Activated CD8-positive, alpha-beta memory T cell treated with anti-CD3 and anti-CD28 coated beads, Interleukin-2, amount 50 U/mL, for 1 hour (primary cell): ENCODE measurements around the gene GABRD.

Source experiments
- DNase-seq: peaks from one replicate; pipeline ENCODE4 v3.0.0-alpha.2; 2020; ENCODE audit errors: extremely low read depth

GABRD gene

GRCh38 chr1:2018217-2019171, 651 bp upstream of the GABRD start:
- DNase-seq, result no peak

- DNase-seq, result no peak
These were observed 595 bp downstream of the GABRD start for GRCh38 chr1:2019571-2020309.

DNA sequence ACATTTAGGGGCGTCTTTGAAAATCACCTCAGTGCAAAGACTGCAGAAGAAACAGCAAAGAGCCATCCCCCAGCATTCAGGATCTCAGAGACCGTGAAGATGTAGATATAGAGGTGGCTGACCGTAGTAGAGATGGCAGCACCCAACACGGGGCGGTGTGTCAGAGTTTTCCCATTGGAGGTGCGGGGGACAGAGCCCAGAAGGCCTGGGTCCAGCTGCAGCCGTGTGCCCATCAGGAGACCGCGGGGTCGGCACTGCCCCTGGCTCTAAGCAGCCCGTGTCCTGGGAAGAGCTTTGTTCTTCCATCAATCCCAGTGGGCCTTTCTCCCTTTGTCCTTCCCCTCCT, 1.1 kb downstream of the GABRD start:
- DNase-seq, result no peak

GRCh38 chr1:2021550-2021949, 2.4 kb downstream of the GABRD start:
- DNase-seq, result no peak

DNA sequence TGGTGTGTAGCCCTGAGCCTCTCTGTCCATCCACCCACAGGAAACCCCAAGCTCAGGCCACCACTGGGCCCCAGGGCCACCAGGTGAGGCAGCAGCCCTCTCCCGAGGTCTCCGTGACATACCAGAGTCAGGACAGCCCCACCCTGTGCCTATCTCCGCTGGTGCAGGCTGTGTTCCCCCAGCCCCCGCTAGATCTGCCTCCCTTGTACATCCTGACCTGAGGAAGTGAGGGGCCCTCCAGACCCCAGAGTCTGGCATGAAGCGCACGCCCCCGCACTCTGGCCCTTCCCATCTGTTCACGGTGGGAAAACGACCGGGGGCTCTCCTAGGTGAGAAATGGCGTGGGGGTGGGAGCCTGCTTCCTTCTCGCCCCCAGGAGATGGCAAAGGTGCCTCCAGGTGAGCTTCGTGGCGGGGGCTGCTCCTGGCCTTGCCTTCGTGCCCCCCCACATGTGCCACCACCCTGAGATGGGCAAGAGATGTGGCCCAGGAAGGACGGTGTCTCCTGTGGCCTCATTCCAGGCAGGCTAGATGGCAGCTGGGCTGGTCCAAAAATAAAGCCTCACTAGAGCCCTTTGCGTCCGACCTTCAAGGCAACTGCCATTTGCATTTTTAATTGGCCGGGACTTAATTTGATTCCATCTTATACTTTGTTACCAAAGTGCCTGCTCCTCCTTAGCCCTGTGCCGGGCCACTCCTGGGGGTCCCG, 3.1 kb downstream of the GABRD start:
- DNase-seq, result no peak

DNA sequence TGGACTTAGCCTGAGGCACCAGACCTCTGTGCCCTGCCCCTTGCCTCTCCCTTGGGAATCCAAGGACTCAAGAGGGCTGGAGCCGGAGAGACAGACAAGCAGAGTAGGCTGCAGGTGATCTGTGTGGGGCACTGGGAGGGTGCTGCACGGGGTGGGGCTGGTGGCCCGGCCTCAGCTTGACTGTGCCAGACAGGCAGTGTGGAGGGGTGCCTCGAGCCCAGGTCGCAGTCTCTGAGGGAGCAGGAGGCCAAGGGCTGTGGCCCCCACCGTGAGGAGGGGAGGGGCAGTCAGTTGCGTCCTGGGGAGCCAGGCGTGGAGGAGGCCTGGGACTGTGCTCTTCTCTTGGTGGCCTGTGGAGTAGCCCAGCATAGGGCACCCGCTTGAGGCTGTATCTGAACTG, 4.0 kb downstream of the GABRD start:
- DNase-seq, result no peak

DNA sequence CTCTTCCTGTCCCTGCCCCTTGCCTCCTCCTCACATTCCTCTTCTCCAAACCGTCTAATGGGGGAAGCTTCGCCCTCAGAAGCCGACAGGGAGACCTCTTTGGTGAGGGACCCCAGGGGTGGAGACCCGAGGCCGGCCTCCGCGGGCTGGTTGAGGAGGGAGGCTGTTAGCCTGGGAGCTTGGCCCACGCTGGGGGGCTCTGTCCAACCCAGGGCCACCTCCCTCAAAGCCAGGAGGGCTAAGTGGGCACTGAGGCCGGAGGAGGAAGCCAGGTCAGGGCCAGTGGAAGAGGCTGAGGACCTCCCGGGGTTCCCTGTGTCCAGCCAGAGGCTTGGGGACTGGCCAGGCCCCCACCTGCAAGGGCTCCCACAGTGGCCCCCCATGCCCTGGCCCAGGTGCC, 5.3 kb downstream of the GABRD start:
- DNase-seq, result no peak

DNA sequence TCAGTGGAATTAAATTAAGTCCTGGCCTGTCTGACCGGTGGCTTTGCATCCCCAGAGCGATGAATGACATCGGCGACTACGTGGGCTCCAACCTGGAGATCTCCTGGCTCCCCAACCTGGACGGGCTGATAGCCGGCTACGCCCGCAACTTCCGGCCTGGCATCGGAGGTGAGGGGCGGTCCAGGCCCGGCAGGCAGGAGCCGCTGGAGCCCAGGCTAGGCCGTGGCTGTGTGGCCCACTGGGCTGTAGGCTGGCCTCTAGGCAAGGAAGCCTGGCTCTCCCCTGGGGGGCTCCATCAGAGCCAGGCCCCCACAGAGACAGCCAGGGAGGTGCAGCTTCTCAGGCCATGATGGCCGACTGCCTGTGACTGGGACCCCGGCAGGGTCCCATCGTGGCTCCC, 5.7 kb downstream of the GABRD start:
- DNase-seq, result no peak

- DNase-seq, result no peak
These were observed 6.4 kb downstream of the GABRD start for GRCh38 chr1:2025491-2025981.

- DNase-seq, result no peak
These were observed 8.9 kb downstream of the GABRD start for GRCh38 chr1:2027961-2028583.

- DNase-seq, result no peak
These were observed 9.9 kb downstream of the GABRD start for GRCh38 chr1:2028870-2029560.

DNA sequence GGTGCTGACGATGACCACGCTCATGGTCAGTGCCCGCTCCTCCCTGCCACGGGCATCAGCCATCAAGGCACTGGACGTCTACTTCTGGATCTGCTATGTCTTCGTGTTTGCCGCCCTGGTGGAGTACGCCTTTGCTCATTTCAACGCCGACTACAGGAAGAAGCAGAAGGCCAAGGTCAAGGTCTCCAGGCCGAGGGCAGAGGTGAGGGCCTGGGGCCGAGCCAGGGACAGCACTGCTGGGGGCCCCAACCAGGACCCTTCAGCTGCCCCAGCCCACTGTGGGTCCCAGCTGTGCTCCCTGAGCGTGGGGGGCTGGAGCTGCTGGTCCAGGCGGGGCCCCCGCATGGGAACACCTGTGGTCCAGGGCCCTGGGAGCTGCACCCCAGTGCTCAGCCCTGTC, 10.4 kb downstream of the GABRD start:
- no peak for DNase-seq

DNA sequence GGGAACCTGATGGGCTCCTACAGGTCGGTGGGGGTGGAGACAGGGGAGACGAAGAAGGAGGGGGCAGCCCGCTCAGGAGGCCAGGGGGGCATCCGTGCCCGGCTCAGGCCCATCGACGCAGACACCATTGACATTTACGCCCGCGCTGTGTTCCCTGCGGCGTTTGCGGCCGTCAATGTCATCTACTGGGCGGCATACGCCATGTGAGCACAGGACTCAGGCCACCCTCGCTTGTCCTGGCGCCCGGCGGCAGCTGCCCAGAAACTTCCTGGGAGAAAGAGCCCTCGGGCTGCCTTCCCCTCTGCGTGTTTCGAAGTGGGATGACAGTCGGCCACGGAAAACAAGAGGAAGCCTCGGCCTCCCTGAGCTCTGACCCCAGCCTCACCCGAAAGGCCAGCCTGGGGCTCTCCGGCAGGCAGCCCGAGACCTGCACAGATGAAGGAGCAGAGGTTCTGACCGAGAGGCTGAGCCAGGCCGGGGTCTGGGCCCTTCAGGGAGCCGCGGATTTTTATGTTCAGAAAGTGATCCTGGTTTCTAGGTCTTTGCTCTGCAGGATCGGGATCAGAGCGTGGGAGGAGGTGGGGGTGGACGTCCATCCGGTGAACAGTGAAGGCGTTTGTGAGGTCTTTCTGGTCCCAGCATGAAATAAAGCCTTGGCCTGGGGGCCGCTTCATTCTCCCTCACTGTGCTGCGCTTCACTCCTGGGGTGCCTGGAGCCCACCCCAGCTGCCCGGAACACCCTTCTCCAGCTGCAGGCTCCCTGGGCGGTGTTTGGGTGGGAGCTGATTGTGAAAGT, 11.1 kb downstream of the GABRD start:
- no peak for DNase-seq

DNA sequence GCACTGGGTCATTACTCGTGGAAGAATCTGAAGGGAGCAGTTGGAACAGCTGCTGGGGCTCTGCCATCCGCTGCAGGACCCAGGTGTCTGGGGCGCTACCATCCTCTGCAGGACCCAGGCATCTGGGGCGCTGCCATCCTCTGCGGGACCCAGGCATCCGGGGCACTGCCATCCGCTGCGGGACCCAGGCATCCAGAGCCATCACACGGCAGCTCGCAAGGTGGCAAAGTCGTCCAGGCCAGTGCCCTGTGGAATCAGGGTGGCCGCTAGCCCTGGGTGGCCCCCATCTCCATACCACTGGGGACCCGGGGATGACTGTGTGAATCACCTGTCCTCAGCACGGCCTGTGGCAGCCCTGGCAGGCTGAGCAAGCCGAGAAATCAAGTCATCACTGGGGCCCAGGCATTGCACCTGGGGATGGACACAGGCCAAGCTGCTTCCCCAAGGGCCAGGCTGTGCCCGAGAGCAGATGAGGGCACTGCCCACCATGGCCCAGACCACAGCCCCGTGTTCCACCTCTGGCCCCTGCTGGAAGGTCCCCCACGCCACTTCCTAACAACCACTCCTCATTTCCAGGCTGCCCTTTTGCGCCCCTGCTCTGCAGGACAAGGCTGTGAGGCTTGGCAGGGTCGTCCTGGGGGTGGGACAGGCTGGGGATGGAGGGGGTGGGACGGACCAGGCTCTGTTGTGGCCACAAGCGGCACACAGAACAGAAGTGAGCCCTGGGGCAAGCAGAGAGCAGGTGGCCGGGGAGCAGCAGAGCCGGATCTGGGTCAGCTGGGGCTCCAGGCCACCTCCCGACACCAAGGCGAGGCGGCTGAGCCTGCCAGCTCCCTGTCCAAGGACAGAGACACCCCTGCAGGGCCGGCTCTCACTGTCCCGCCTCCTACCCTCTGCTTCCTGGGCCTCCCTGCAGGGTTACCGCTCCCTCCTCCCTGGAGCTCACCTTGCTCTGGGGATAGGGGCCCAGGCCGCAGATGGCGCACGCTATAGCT, 12.7 kb downstream of the GABRD start:
- no peak for DNase-seq

GRCh38 chr1:2032737-2033136, 13.6 kb downstream of the GABRD start:
- no peak for DNase-seq

DNA sequence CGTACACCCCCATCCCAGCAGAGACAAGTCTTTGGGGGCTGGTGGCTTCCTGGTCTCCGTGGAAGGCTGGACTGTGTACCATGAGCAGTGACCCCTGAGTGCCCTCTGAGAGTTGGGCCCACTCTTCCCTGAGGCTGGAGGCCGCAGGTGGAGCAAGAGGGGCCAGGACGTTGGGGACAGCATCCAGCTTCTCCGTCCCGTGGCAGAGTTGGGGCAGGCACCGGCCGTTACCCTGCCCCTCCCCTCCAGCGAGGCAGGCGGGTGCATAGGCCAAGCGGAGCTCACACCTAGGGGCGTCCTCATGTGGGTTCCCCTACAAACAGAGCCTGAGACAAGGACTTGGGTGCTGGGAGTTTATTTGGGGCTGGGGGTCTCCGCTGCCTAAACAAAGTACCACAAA, 14.0 kb downstream of the GABRD start:
- no peak for DNase-seq

- no peak for DNase-seq
These were observed 17.1 kb downstream of the GABRD start for GRCh38 chr1:2036287-2036686.

GRCh38 chr1:2037314-2037979, 18.3 kb downstream of the GABRD start:
- no peak for DNase-seq

DNA sequence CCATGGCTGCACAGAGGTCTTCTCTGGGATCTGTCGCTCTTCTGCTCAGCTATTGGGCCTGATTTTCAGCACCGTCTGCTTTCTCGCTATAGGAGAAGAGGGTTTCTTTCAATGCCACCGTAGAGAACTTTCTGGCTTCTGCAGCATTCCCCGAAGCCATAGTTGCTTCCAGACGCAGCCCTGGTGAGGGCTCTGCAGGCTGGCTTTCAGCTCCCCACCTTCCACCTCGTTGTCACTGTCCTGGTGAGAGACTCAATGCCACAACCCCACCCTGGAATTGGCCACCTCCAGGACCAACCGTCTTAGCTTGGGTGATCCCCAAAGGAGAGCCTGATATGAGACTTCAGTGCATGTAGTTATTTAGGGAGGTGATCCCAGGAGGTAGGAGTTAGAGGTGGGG, 19.1 kb downstream of the GABRD start:
- DNase-seq, result no peak
